Muscle layer of duodenum (tissue), 2 donors: ENCODE data around the gene NUDT22.
A peak's percentile ranks its signal among the peaks of the same experiment; 100 is the strongest.

ENCODE experiments used
- H3K27ac ChIP-seq: one replicate; pipeline ENCODE4 v1.7.0; 2013; ENCODE audit warnings: mild to moderate bottlenecking, low read length
- H3K27me3 ChIP-seq: one replicate; pipeline ENCODE4 v1.7.0; 2013; ENCODE audit warnings: low read depth, mild to moderate bottlenecking, control low read depth, low read length
- H3K36me3 ChIP-seq, 2 donors: one replicate each; pipeline ENCODE4 v1.7.0; 2013; ENCODE audit warnings: low read length in 2 of 2, control low read depth in 1 of 2, mild to moderate bottlenecking in 1 of 2; ENCODE audit not compliant: insufficient read depth in 2 of 2, control insufficient read depth in 1 of 2
- H3K4me1 ChIP-seq, 2 donors: one replicate each; pipeline ENCODE4 v1.7.0; 2013; ENCODE audit warnings: low read length in 2 of 2, mild to moderate bottlenecking in 2 of 2, control low read depth in 1 of 2, moderate library complexity in 1 of 2; ENCODE audit not compliant: insufficient read depth in 2 of 2, control insufficient read depth in 1 of 2
- H3K4me3 ChIP-seq, 2 donors: one replicate each; pipeline ENCODE4 v1.7.0; 2013; ENCODE audit warnings: low read length in 2 of 2, low read depth in 1 of 2, mild to moderate bottlenecking in 1 of 2
- H3K9me3 ChIP-seq, 2 donors: one replicate each; pipeline ENCODE4 v1.7.0; 2013; ENCODE audit warnings: low read length in 2 of 2, control low read depth in 1 of 2, mild to moderate bottlenecking in 1 of 2; ENCODE audit not compliant: control insufficient read depth in 1 of 2
- donor health status: healthy.

NUDT22 gene

DNA sequence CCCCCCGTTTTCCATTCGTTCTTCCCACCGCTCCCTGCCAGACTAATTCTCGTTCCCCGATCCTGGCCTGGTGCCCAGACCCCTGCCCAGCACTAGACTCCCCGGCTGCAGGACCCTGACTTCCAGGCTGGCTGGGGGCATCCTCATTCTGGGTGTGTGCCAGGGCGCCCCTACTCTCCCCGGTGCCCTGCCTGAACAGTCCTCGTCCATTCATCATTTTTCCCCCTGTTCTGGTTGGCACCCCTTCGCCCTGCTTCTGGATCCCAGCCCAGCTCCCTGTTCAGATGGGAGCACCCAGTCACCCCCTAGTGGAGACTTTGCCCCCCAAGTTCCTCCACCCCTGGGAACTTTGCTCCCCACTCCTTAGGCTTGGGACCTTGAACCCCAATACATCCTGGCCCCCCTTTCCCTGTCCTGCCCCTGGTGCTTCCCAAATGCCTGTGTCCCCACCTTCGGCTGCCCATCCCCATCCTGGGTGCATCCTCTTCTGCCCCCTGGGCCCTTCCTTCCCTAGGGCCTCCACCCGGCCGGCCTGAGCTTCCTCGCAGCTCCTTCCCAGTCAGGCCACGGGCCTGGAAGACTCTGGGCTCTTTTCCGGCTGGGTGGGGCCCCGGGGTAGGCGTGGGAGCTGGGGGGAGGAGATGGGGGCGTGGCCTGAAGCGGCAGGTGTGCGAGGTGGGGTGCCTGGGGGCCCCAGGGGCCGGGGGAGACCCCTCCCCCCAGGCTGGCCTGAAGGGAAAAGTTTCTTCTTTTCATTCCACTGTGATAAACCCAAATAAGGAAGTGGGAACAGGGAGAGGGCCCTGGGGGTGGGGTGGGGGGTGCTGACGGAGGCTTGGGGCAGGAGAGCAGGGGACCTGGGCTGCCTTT is 26.2 kb downstream of the NUDT22 start:
- H3K4me1 ChIP-seq = peaks cover 3 to 34% of the 10 kb centered on the region in 2 donors
- peak overlapping the region; percentile 67 to 79 for H3K4me3 ChIP-seq
- H3K9me3 ChIP-seq = no peaks in the 10 kb centered on the region
- peak overlapping the region; percentile 63 for H3K27ac ChIP-seq
- peaks cover 12 to 20% of the 10 kb centered on the region in 2 donors for H3K36me3 ChIP-seq
- H3K27me3 ChIP-seq = no peaks in the 10 kb centered on the region

DNA sequence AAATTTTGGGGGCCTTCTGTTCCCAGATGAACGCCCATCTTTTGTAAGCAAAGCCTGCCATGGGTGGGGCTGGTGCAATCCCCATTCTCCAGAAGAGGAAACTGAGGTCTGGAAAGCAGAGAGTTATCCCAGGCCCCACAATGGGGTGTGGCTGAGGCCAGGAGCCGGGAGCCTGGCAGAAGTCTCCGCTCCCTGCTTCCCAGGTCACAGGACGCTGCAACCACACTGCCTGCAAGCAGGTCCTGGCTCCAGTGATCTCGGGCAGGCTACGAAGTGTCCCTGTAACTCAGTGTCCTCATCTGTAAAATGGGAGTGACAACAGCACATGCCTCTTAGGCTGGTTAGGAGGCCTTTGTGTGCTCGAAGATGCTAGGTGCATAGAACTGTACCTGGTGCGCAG is 27.0 kb downstream of the NUDT22 start:
- peak overlapping the region; percentile 67 to 79 for H3K4me3 ChIP-seq
- no peaks in the 10 kb centered on the region for H3K27me3 ChIP-seq
- peaks cover 3 to 28% of the 10 kb centered on the region in 2 donors for H3K4me1 ChIP-seq
- H3K36me3 ChIP-seq = peaks cover 12 to 21% of the 10 kb centered on the region in 2 donors
- H3K27ac ChIP-seq = peak overlapping the region; percentile 51
- H3K9me3 ChIP-seq = no peaks in the 10 kb centered on the region

DNA sequence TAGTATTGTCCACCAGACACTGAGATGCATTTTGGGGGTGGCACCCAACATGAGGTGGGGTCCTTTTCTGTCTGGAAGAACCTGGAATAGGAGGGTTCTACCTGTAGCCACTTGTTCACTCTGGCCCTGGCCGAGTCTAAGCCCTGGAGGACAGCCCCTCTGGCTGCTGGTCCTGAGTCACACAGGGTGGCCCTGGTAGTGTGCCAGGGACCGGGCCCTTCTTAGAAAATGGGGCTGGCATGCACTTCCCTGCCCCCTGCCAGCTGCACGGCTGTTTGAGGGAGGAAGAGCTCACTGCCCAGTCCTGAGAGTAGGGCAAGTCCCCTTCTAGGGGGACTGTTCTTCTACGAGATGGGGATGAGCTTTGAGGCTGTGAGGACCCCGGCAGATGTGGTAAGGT is 27.4 kb downstream of the NUDT22 start:
- Histone ChIP-seq H3K27ac (no peak overlapping the region), H3K4me3 (peak overlapping the region in 1 of 2 donors; percentile 79), H3K36me3 (peaks cover 13 to 25% of the 10 kb centered on the region in 2 donors)

DNA sequence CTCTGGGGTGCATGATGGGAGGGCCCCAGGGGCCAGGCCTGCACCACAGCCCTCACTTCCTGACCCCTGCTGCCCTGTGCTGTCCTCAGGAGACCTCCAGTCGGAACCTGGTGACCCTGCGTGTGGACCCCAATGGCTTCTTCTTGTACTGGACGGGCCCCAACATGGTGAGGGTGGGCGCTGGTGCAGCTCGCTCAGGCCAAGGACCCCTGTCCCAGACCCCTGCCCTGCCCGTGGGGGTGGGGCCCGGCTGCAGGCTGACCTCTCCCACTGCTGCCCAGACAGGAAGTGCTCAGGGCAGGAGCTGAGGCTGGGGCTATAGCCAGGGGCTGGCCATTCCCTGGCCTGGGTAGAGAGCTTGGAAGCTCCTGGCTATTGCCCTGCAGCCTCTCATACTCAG is 28.3 kb downstream of the NUDT22 start:
- no peaks in the 10 kb centered on the region for H3K27me3 ChIP-seq
- peaks cover 19 to 34% of the 10 kb centered on the region in 2 donors for H3K36me3 ChIP-seq
- H3K4me3 ChIP-seq = no peak overlapping the region
- H3K27ac ChIP-seq = no peak overlapping the region
- peaks cover 3 to 28% of the 10 kb centered on the region in 2 donors for H3K4me1 ChIP-seq
- H3K9me3 ChIP-seq = no peaks in the 10 kb centered on the region

More for the DNA sequence above, 27.4 kb downstream of the NUDT22 start:
- Histone ChIP-seq H3K9me3 (no peaks in the 10 kb centered on the region), H3K4me1 (peaks cover 3 to 28% of the 10 kb centered on the region in 2 donors), H3K27me3 (no peaks in the 10 kb centered on the region)

DNA sequence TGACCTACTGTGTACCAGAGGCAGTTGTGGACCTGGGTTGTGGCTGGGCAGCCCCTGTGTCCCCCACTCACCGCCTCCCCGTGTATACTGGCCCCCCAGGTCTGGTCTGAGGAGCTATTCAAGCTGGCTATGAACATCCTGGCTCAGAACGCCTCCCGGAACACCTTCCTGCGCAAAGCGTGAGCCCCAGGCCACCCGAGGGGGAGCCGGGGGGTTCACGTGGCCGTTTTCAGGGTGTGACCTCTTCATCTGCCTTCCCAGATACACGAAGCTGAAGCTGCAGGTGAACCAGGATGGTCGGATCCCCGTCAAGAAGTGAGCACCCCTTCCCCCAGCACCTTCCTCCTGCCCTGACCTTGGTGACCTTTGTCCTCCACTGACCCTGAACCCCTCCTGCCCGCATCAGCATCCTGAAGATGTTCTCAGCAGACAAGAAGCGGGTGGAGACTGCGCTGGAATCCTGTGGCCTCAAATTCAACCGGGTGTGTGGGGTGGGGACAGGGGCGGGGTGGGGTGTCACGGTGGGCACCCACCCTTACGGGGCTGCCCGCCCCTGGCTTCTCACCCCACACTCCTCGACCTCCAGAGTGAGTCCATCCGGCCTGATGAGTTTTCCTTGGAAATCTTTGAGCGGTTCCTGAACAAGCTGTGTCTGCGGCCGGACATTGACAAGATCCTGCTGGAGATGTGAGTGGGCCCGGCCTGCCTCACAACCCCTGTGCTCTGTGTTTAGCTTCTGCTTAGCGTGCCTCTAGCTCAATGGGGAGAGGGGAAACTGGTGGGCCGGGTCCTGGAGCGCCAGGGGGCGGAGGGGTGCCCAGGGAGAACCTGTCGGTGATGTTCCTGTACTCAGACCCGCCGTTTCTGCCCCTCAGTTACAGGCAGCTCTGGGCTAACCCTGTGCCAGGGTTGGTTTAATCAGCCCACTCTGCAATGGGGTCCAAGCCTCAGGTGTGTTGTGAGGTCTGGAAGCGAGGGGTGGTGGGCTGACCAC is 29.4 kb downstream of the NUDT22 start:
- Histone ChIP-seq H3K36me3 (peaks cover 24 to 43% of the 10 kb centered on the region in 2 donors), H3K4me1 (peaks cover 3 to 27% of the 10 kb centered on the region in 2 donors), H3K27ac (no peak overlapping the region), H3K27me3 (no peaks in the 10 kb centered on the region), H3K9me3 (no peaks in the 10 kb centered on the region), H3K4me3 (no peak overlapping the region)

DNA sequence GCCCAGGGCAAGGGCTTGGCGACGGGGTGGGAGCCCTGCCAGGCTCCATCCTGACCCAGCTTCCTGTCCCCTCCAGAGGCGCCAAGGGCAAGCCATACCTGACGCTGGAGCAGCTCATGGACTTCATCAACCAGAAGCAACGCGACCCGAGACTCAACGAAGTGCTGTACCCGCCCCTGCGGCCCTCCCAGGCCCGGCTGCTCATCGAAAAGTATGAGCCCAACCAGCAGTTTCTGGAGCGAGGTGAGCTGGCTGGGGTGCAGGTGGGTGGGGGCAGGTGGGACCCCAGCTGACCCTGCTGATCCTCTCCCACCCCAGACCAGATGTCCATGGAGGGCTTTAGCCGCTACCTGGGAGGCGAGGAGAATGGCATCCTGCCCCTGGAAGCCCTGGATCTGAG is 30.2 kb downstream of the NUDT22 start:
- no peak overlapping the region for H3K4me3 ChIP-seq
- H3K9me3 ChIP-seq = no peaks in the 10 kb centered on the region
- H3K36me3 ChIP-seq = peaks cover 24 to 47% of the 10 kb centered on the region in 2 donors
- no peaks in the 10 kb centered on the region for H3K27me3 ChIP-seq
- H3K27ac ChIP-seq = no peak overlapping the region
- H3K4me1 ChIP-seq = peaks cover 0 to 22% of the 10 kb centered on the region in 2 donors

DNA sequence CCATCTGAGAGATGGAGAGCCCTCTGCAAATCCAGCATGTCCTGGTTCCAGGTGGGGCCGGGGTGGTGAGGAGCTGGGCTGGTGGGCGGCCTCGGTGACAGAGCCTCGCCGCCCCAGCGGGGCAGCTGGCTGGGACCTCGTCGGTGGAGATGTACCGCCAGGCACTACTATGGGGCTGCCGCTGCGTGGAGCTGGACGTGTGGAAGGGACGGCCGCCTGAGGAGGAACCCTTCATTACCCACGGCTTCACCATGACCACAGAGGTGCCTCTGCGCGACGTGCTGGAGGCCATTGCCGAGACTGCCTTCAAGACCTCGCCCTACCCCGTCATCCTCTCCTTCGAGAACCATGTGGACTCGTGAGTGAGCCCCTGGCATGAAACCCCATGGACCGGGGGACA is 32.3 kb downstream of the NUDT22 start:
- no peaks in the 10 kb centered on the region for H3K9me3 ChIP-seq
- H3K4me3 ChIP-seq = no peak overlapping the region
- H3K36me3 ChIP-seq = peaks cover 29 to 68% of the 10 kb centered on the region in 2 donors
- peaks cover 0 to 6% of the 10 kb centered on the region in 2 donors for H3K4me1 ChIP-seq
- H3K27me3 ChIP-seq = no peaks in the 10 kb centered on the region
- no peak overlapping the region for H3K27ac ChIP-seq

DNA sequence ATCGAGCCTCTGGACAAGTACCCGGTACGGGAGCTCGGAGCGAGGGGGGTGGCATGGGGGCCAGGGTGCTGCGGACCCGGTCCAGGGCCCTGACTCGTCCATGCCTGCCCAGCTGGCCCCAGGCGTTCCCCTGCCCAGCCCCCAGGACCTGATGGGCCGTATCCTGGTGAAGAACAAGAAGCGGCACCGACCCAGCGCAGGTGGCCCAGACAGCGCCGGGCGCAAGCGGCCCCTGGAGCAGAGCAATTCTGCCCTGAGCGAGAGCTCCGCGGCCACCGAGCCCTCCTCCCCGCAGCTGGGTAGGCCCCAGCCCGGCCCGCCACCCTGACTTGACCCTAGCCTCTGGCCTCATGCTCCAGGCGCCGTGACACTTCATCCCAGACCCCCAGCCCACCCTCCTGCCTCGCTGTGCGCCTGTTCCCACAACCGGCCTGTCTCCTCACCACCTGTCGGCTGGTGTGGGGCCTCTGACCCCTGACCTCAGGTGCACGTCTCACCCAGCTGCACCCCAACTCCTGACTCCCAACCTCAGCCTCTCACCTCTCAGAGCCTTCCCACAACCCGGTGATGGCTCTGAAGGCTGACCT is 33.0 kb downstream of the NUDT22 start:
- Histone ChIP-seq H3K27ac (no peak overlapping the region), H3K27me3 (no peaks in the 10 kb centered on the region), H3K36me3 (peaks cover 36 to 72% of the 10 kb centered on the region in 2 donors)

DNA sequence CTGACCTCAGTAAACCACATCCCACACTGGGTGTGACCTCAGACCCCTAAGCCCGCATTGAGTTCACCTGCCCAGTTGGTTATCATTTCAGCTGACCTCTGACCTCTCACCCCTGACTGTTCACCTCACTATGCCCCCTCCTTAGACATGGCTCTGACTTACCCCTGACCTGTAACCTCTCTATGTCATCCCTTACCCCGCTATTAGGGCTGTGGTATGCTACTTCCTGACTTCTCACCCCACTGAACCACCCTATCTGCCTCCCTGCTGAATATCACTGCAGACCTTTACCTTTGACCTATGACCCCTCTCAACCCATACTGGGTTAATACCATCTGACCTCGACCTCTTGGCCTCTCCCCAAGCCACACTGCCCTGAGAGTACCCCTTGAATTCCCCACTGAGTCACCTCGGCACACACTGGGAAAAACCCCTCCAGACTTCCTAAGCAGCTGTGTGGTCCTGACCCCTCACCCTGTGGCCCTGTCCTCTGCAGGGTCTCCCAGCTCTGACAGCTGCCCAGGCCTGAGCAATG is 33.5 kb downstream of the NUDT22 start:
- no peak overlapping the region for H3K4me3 ChIP-seq
- no peaks in the 10 kb centered on the region for H3K4me1 ChIP-seq
- H3K9me3 ChIP-seq = no peaks in the 10 kb centered on the region
- no peaks in the 10 kb centered on the region for H3K27me3 ChIP-seq
- H3K27ac ChIP-seq = no peak overlapping the region
- H3K36me3 ChIP-seq = peaks cover 36 to 69% of the 10 kb centered on the region in 2 donors

More for the DNA sequence above, 33.0 kb downstream of the NUDT22 start:
- no peak overlapping the region for H3K4me3 ChIP-seq
- no peaks in the 10 kb centered on the region for H3K9me3 ChIP-seq
- H3K4me1 ChIP-seq = no peaks in the 10 kb centered on the region

DNA sequence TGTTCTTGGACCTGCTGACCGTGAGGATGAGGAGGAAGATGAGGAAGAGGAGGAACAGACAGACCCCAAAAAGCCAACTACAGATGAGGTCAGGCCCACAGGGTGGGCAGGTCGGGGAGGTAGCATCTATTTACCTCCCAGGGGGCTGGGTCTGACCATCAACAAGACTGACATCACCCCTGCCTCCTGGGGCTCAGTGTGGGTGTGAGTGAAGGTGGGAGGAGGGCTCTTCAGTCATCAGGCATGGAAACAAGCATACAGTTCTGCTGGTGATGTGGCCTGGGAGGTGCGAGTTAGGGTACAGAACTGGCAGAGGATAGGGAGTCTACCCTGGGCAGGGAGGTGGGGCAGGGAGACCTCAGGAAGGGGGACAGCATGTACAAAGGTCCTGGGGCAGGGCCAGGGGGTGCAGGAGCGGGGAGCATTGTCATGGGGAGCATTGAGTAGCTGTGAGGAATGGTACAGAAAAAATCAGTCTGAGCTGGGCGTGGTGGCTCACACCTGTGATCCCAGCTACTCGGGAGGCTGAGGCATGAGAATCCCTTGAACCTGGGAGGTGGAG is 34.2 kb downstream of the NUDT22 start:
- no peak overlapping the region for H3K27ac ChIP-seq
- H3K36me3 ChIP-seq = peaks cover 31 to 66% of the 10 kb centered on the region in 2 donors
- no peak overlapping the region for H3K4me3 ChIP-seq
- H3K4me1 ChIP-seq = no peaks in the 10 kb centered on the region
- no peaks in the 10 kb centered on the region for H3K27me3 ChIP-seq
- H3K9me3 ChIP-seq = no peaks in the 10 kb centered on the region
